SK-N-SH (cell line): ENCODE results near the gene ATP6V1D.

Experiments
- CTCF ChIP-seq: fragments of 200-600 bp; sonication (generic); IDR thresholded peaks from 2 replicates; pipeline ENCODE4 v1.6.1; 2017; ENCODE audit warnings: antibody characterized with exemption, mild to moderate bottlenecking, moderate library complexity
- FOSL2 ChIP-seq: IDR thresholded peaks from 2 replicates; pipeline ENCODE4 v1.4.0; 2012; ENCODE audit warnings: low read depth, mild to moderate bottlenecking, moderate library complexity, borderline replicate concordance
- GABPA ChIP-seq: IDR thresholded peaks from 2 replicates; pipeline ENCODE4 v1.4.0; 2012; ENCODE audit warnings: low read depth, mild to moderate bottlenecking
- IRF3 ChIP-seq: fragments of 150-350 bp; IDR thresholded peaks from 2 replicates; pipeline ENCODE4 v1.6.1; 2016; ENCODE audit warnings: mild to moderate bottlenecking, low read depth, low read length
- MEF2A ChIP-seq: IDR thresholded peaks from 2 replicates; pipeline ENCODE4 v1.4.0; 2012; ENCODE audit warnings: low read depth, borderline replicate concordance
- MXI1 ChIP-seq: IDR thresholded peaks from 2 replicates; pipeline ENCODE4 v1.6.1; 2012; ENCODE audit warnings: mild to moderate bottlenecking, low read depth, low read length, improper control_type of control experiment
- NFIC ChIP-seq: IDR thresholded peaks from 2 replicates; pipeline ENCODE4 v1.4.0; 2012; ENCODE audit warnings: borderline replicate concordance
- NRF1 ChIP-seq: IDR thresholded peaks from 2 replicates; pipeline ENCODE4 v1.6.1; 2012; ENCODE audit warnings: low read depth, mild to moderate bottlenecking, low read length
- RCOR1 ChIP-seq: fragments of 150-350 bp; IDR thresholded peaks from 2 replicates; pipeline ENCODE4 v1.6.1; 2017; ENCODE audit warnings: antibody characterized with exemption, low read length
- RFX5 ChIP-seq: IDR thresholded peaks from 2 replicates; pipeline ENCODE4 v1.6.1; 2012; ENCODE audit warnings: mild to moderate bottlenecking, improper control_type of control experiment, low read length
- USF2 ChIP-seq: fragments of 150-350 bp; IDR thresholded peaks from 2 replicates; pipeline ENCODE4 v1.6.1; 2017; ENCODE audit warnings: antibody characterized with exemption, low read length, low read depth, borderline replicate concordance

GRCh38 chr14:67385120-67385519 lies 25.5 kb upstream of the ATP6V1D start:
- TF ChIP-seq USF2 (no peak), NRF1 (no peak), CTCF (no peak), RCOR1 (no peak), FOSL2 (no peak), NFIC (no peak), MEF2A (no peak), MXI1 (no peak), RFX5 (no peak), GABPA (no peak), IRF3 (no peak)
